HG03103 (cell line): ENCODE data around the gene PBRM1.

Source experiments
- ATAC-seq: cut with Tn5 transposase; IDR thresholded peaks from one replicate; pipeline ENCODE4 v1.9.1; 2021; ENCODE audit warnings: low read depth; ENCODE audit not compliant: unreplicated experiment

PBRM1 gene

GRCh38 chr3:52512727-52513126, 173.0 kb downstream of the PBRM1 start:
- no peak for ATAC-seq

DNA sequence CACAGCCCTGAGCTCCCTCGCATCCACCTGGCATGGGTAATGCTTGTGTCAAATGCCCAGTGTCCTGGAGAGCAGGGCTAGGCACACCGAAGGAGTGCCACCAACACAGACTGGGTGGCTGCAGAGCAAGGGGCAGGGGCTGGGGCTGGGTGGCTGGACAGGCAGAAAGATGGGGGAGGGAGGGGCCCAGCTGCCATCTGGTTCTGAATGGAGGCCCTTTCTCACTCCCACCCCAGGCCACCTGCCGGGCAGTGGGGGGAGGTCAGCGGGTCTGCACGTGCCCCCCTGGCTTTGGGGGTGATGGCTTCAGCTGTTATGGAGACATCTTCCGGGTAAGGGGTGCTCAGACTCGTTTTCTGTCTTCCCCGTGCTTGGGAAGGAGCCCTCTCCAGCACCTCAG, 173.6 kb downstream of the PBRM1 start:
- no peak for ATAC-seq

DNA sequence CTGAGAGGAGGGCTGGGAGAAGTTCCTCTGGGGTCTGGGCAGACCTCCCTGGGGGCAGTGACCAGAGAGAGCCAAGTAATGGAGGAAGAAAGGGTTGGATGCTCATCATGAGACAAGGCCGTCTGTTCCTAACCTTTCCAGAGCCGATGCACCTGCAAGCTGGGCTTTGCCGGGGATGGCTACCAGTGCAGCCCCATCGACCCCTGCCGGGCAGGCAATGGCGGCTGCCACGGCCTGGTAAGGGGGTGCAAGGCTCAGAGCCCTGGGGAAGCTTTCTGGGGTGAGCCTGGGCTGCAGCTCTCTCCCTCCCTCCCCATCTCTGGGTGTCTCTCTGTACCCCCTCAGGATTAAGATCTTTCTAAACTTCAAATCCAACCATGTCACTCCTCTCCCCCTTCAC, 174.2 kb downstream of the PBRM1 start:
- ATAC-seq, result no peak

DNA sequence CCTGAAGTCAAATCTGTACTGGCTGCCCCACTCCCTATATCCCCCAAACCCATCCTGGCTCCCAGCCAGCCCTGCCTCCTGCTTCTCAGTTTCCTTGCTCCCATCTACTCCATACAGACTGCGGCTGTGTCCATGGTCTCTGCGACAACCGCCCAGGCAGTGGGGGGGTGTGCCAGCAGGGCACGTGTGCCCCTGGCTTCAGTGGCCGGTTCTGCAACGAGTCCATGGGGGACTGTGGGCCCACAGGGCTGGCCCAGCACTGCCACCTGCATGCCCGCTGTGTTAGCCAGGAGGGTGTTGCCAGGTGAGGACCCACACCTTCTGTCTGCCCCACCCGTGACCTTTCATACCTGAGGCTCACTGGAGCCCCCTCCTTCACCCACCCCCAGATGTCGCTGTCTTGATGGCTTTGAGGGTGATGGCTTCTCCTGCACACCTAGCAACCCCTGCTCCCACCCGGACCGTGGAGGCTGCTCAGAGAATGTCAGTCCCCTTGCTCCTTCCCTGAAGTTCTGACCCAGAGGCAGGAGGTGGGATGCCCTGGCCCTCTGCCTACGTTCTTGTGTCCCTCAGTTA, 175.9 kb downstream of the PBRM1 start:
- no peak for ATAC-seq

DNA sequence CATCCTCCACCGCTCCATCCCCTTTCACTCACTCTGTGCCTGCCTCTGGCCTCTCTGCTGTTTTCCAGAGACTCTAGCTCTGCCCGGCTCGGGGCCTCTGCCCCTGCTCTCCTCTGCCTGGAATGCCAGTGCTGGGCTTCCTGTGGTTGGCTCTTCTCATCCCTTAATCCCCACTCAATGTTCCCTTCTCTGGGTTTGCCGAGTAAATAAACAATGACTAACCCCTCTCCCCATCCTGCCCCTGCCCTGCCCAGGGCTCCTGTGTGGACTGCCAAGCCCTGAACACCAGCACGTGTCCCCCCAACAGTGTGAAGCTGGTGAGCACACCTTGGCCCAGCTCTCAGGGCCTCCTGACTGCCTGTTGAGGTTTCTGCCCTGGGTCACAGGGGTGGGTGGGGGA, 178.4 kb downstream of the PBRM1 start:
- no peak for ATAC-seq

- ATAC-seq, result no peak
These were observed 179.3 kb downstream of the PBRM1 start for GRCh38 chr3:52506266-52506966.

DNA sequence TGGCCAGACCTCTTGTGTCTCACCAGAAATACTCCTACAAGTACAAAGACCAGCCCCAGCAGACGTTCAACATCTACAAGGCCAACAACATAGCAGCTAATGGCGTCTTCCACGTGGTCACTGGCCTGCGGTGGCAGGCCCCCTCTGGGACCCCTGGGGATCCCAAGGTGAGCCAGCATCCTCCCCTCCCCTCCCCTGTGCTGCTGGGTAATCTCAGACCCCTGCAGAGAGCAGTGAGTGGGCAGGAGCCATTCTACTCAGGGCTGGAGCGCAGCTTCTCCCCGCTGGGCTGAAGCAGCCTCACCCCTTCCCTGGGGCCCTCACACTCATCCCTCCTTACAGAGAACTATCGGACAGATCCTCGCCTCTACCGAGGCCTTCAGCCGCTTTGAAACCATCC, 180.7 kb downstream of the PBRM1 start:
- no peak for ATAC-seq

GRCh38 chr3:52503788-52504424, 181.8 kb downstream of the PBRM1 start:
- no peak for ATAC-seq

DNA sequence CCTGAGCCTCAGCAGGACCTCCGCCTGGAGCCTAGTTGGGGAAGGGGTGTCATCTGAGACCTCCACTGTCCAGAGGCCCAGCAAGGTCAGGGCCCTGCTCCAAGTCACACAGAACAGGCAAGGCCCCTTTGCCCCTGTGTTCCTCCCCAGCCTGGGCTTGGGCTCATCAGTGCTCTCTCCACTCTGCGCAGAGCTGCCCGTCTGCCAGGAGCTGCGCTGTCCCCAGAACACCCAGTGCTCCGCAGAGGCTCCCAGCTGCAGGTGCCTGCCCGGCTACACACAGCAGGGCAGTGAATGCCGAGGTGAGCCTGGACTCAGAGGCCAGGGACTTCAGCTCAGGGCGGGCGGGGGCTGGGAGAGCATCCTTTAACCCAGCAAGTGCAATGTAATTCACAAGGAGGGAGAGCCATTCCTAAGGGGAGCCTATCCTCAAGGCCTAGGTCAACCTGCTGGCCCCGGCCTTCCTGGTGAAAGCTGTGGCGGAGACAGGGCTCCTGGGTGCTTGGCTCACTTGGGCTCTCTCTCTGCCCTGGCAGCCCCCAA, 182.8 kb downstream of the PBRM1 start:
- no peak for ATAC-seq

DNA sequence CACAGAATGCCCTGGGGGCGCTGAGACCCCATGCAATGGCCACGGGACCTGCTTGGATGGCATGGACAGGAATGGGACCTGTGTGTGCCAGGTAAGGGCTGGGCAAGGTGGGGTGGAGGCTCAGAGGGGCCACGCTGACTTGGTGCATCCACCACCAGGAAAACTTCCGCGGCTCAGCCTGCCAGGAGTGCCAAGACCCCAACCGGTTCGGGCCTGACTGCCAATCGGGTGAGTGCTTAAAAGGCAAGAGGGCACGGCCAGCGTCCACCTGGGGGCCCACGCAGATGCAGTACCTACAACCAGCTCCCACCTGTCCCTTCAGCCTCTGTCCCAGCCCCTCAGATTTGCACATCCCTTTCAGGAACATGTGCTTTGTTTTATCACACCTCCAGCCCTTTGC, 183.7 kb downstream of the PBRM1 start:
- ATAC-seq, result no peak

DNA sequence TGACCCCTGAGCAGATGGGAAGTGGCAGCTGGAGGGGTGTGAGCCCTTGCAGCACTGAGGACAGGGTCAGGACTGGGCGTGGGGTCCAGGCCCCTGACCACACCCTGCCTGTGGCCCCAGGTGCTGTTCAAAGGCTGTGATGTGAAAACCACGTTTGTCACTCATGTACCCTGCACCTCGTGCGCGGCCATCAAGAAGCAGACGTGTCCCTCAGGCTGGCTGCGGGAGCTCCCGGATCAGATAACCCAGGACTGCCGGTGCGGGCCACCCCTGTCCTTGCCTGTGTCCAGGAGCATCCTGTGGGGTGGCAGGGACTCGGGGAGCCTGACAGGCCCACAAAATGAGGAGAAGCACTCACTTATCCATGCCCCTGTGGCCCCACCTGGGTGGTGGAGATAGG, 184.7 kb downstream of the PBRM1 start:
- no peak for ATAC-seq

DNA sequence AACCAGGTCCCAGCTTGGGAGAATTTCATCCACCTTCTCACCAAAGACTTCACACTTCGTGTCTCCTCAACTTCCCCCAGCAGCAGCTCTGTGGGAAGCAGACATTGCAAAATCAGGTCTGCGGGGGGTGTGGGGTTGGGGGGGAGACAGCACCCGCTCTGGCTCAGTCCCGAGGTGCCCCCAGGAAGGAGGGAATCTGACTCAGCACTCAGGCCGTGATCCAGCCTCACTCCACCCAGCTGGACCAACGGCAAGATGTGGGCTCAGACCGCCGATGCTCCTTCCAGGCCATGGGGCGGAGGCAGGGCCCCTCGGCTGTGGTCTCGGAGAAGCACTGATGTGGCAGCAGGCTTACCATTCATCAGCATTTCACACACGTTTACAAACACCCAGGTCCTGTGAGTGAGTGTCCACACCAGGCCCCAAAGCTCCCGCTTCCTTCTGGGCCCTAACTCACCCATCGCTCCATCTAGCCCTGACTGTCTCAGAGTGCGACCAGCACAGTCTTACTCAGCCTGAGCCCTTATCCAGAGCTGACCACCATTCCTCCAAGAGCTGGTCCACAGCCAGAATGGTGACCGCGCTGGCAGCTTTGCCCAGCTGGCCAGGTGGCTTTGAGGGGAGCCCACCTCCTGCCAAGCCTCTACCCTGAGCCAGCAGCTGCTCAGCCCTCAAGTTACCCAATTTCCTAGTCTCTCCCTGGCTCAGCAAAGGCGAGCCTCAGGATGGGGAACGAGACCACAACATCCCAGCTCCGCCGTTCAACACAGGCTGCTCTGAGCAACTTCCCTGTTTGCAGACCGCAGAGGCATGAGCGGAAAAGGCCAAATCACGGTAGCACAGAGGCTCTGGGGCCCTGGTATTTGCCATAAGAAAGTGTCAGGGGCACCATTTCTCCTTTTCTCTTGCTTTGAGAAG, 187.3 kb downstream of the PBRM1 start:
- ATAC-seq, result no peak

GRCh38 chr3:52495777-52496602, 189.7 kb downstream of the PBRM1 start:
- no peak for ATAC-seq
